GM19025 (cell line): ENCODE results near the gene TANC1.

Experiments
- ATAC-seq: cut with Tn5 transposase; IDR thresholded peaks from one replicate; pipeline ENCODE4 v1.9.1; 2021; ENCODE audit warnings: mild to moderate bottlenecking, low read depth, moderate library complexity; ENCODE audit not compliant: unreplicated experiment

TANC1 gene

DNA sequence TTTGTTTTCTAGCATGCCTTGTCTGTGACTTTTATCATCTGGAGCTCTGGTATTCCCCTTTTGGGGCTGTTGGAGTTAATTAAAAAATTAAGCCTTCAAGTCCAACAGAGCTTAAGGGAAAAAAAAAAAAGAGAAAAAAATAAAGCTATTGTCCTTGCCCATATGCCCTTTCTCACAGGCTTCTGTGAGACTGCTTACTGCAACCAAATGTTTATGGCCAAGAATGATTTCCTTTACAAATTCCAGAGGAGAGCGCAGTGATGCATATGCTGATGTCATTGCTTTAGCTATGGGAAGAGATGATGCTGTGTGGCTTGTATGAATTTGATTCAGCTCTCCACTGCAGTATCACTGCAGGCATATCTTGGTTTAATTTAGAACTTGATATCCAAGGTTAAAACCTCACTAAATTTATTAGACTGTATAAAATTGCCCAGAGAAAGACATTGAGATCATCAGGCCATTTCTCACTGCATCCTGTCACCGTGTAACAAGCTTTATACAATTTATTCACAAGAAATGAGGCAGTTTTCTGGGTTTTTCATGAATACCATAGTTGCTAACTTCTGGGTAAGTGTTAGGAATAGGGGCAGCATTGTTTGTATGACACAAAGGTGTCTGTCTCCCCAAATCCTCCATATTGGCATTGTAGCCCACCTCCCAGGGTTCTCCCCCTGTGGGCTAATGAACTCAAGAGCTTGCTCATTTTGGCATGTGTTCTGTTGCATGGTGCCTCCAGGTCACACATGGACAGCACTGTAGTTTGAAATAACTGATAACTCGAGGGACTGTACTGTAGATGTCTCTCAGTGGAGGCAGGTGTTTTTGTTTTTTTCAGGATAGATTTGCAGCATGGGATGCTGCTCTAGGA is 85.0 kb downstream of the TANC1 start:
- ATAC-seq, result no peak

DNA sequence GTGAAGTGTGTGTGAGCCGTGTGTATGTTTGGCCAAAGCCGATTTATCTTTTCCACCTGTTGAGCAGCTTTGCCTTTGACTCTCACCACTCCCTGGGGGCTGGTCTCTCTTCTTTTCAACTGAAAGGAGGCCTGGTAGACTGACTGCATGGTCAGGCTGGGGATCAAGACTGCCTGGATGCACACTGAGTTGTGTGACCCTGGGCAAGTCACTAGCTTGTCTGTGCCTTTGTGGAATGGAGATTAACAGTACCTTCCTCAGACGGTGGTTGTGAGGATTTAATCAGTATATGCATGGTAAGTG is 85.5 kb downstream of the TANC1 start:
- no peak for ATAC-seq

DNA sequence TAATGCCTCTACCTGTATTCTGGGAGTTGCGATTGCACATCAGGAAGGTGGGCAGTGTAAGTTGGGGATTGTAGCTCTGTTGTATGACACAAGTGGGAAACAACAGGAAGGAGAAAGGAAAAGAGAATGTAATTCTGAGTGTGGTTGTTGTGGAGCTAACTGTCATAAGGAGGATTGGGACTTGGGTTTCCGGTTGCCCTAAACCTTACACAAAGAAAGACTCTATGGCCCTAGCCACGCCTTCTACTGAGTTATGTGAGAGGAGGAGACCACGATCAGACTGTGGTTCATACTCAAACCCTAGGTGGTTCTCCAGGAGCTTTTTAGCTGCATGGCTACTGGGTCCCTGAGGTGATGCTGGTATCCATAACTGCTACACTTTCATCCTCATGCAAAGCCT is 86.5 kb downstream of the TANC1 start:
- no peak for ATAC-seq

- no peak for ATAC-seq
These were observed 92.1 kb downstream of the TANC1 start for GRCh38 chr2:159060518-159060917.

- no peak for ATAC-seq
These were observed 95.2 kb downstream of the TANC1 start for GRCh38 chr2:159063677-159064076.

DNA sequence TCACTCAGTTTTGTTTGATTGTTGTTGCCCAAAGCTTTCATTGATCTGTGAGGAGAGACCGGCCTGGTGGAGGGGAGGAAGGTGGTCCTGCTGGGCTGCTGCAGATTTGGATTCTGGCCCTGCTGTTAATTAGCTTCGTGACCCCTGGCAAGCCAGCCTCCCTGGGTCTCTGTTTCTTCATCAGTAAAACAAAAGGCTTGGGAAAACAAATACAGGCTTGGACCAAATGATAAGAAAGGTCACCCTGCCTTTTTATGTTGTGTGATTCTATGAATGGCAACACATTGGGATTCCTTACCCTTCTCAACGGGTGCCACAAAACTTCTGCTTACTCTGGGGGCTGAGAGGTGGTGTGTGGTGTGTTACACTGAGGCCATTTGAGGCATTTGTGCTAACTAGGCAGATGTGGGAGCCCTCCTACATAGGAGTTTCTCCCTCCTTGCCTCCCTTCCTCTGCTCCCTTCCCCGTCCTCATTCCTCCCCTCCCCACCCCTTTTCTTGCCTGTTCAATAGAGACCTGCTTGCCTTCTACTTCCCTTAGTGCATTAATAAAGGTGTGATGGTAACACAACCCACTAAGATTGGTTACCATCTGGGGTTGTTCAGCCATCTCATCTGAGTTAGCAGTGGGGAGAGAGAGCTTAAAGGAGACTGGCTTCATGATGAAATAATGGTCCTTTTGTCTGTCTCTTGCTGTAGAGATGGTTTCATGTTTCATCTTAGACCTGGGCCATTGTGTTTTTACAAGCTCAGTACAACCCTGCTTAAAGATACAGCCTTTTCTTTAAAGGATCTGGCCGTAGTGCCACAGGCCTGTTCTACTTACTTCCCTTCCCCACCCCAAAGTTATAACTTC is 96.2 kb downstream of the TANC1 start:
- ATAC-seq, result no peak

DNA sequence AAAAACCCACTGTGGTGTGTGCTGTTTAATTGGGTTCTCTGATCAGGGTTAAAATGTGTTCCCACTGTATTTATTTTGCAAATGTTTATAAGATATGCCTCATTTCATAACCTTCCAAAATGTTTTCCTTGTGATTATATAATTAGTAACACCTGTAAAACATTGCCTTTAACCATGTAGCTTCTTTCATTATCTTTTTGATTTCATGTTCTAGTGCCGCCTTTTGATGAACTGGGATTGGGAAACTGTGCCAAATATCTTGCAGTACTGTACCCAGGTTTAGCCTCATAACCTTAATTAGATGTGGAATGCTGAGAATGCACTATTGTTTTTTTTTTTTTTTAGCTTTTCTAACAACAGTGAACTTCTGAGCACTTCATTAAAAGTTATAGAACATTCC is 96.9 kb downstream of the TANC1 start:
- ATAC-seq, result no peak

DNA sequence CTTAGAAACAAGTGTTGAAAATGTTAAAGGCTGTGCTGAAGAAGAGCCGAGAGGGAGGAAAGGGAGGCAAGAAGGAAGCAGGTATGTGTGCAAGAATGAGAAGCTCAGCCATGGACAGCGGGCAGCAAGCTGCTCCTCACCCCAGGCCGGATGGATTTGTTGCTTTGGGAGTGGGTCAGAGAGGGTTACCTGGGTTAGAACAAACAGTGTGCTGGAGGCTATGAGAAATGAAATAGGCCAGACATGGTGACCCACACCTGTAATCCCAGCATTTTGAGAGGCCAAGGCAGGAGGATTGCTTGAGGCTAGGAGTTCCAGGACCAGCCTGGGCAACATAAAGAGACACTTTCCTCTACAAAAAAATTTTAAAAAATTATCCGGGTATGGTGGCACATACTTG is 97.5 kb downstream of the TANC1 start:
- ATAC-seq, result no peak

GRCh38 chr2:159066541-159067156 is 98.2 kb downstream of the TANC1 start:
- no peak for ATAC-seq

GRCh38 chr2:159067971-159068370 is 99.5 kb downstream of the TANC1 start:
- no peak for ATAC-seq

DNA sequence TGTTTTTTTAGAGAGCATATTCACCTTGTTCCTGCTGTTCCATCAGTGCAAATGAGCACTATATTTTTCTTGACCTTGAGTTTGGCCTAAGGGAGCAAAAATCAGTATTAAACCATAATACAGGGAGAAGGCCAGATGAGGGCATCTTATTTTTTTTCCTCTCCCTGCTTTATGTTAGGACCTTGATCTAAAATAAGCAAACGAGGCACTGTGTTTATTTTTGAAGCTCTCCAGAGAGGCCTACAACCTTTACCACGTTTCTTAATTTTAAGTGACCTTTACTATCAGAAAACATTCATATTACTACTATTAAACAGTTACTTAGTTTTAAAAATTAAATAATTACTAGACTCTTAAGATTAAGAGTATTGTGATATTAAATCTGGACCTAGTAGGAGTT is 100.8 kb downstream of the TANC1 start:
- ATAC-seq, result no peak

- no peak for ATAC-seq
These were observed 101.8 kb downstream of the TANC1 start for GRCh38 chr2:159070235-159070634.

DNA sequence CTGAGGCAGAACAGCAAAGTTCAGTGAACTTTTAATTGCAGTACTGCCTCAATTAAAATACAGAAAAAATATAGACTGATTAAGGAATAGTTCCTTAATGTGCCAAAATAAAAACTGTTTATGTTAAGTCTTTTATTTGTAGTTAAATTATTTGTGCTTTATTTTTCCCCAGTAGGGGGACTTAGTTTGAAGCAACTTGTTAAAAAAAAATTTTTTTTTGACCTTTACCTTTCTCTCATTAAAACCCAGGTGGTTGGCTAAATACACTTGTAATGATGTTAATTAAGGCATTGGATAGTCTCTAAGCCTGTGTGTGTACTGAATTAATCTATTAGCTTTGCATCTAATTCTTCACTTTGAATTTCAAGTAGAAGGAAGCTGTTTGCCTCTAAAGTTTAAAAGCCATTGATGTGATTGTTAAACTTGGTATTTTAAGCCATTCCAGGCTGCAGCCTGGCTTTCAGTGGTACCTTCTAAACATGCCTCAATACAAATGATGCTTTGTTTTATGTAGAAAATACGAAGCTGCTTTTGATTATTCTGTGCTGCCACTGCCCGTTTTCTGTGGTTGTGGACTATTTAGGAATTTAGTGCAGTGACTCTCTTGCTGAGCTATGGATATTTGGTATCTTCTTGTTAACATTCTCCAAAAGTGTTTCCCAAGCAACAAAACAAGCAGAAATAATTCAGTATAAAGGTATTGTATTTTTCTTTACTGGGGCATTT is 102.9 kb downstream of the TANC1 start:
- ATAC-seq, result no peak

DNA sequence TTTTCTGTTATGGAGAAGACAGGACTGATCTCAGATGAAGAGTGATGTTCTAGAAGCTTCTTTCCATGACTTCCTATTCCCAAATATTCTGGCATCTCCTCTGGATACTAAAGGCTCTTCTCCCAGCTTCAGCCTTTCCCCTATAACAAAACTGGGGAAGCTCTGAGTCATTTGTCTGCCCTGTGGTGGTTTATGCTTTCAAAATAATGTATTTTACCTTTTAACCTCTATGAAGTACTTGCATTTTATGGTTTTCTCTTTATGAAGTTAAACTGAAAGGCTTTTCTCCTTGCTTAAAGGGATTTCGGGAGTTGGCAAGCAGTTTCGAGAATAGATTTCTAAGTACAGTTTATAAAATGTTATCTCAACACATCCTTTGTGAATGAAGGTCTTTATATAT is 104.4 kb downstream of the TANC1 start:
- no peak for ATAC-seq

DNA sequence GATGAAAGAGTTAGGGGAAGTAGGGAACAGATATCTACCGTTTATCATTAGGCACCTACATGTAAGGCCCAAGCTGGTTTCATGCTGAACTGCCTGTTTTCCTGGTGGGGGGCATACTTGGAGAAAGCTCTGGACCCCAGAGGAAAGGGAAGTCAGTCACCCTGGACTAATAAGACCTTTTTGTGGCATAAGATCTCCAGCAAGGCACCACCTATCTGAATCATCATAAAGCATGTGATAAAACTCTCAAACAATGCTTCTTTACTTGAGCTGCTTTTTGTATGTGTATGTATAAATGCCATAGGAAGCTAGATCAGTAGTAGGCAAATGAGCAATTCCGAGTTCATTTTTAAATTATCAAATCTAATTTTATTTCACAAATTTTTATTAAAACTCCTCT is 104.8 kb downstream of the TANC1 start:
- ATAC-seq, result no peak

DNA sequence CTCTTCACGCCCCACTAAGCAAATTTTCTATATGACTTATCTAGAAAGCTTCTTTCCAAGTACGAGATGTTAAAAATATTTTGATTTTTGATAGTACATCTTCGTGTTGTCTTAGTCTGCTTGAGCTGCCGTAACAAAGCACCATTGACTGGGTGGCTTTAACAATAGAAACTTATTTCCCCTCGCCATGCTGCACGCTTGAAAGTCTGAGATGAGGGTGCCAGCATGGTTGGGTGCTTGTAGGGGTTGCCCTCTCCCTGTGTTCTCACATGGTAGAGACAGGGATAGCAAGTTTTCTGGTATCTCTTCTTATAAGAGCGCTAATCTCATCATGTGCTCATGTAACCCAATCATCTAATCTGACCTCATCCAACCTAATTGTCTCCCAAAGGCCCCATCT is 106.2 kb downstream of the TANC1 start:
- ATAC-seq, result no peak

- no peak for ATAC-seq
These were observed 107.3 kb downstream of the TANC1 start for GRCh38 chr2:159075727-159076126.

- no peak for ATAC-seq
These were observed 107.8 kb downstream of the TANC1 start for GRCh38 chr2:159076241-159076640.

- no peak for ATAC-seq
These were observed 109.4 kb downstream of the TANC1 start for GRCh38 chr2:159077869-159078268.

- no peak for ATAC-seq
These were observed 110.0 kb downstream of the TANC1 start for GRCh38 chr2:159078443-159078842.

DNA sequence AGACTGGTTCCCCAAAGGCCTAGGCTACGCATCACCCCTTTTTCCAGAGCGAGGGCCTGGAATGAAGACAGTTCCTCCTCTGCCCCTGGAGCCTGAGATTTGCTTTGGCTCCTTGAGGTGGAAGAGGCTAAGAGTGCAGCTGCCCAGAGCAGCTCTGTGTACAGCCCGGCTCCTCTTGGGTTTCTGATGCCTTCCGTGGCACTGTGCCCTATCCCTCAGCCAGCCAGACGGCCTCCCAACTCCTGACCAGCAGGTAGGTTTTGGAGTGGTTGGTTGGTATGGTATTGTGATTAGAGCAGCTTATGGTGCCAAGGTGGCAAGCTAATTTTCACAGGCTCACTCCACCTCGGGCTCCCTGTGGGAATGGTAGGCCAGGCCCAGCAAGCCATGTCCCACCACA is 112.2 kb downstream of the TANC1 start:
- no peak for ATAC-seq
